Activated CD8-positive, alpha-beta T cell treated with anti-CD3 and anti-CD28 coated beads, Interleukin-2, amount 10 ng/mL, durations not matched to agents 7 days and 5 days (primary cell): ENCODE data around the gene EFNA5. TPM values are rescaled to one million over a fixed set of nuclear protein-coding genes. Genes with fewer than 3 reads are reported as not detected.

ENCODE experiments used
- ATAC-seq: fragments of 150-1000 bp; cut with Tn5 transposase; one replicate; pipeline ENCODE4 v1.10.0; 2021; ENCODE audit warnings: moderate library complexity
- CTCF ChIA-PET: fragments of 350-600 bp; sonication (Branson Sonifier 250); formaldehyde crosslinking; loops from one replicate; lab custom pipeline; 2021; ENCODE audit warnings: antibody characterized with exemption; lab: Charles Lee
- POLR2A ChIA-PET: fragments of 350-600 bp; sonication (Branson Sonifier 250); formaldehyde crosslinking; loops from one replicate; lab custom pipeline; 2021; ENCODE audit warnings: antibody characterized with exemption; lab: Charles Lee
- DNase-seq: peaks from one replicate; pipeline ENCODE4 v3.0.0-alpha.2; 2020
- H3K27ac Mint-ChIP-seq: one replicate; pipeline ENCODE4 v1.8.0; 2021; ENCODE audit warnings: mild to moderate bottlenecking, mixed read lengths
- H3K27me3 Mint-ChIP-seq: one replicate; pipeline ENCODE4 v1.8.0; 2021; ENCODE audit warnings: low read depth, mixed read lengths
- H3K36me3 Mint-ChIP-seq: one replicate; pipeline ENCODE4 v1.8.0; 2021; ENCODE audit warnings: low read depth, mixed read lengths
- H3K4me1 Mint-ChIP-seq: one replicate; pipeline ENCODE4 v1.8.0; 2021; ENCODE audit warnings: low read depth, mixed read lengths
- H3K4me3 Mint-ChIP-seq: one replicate; pipeline ENCODE4 v1.8.0; 2021; ENCODE audit warnings: mild to moderate bottlenecking, mixed read lengths
- H3K9me3 Mint-ChIP-seq: one replicate; pipeline ENCODE4 v1.8.0; 2022; ENCODE audit warnings: mixed read lengths; ENCODE audit not compliant: insufficient read depth
- total RNA-seq, 2 experiments: library from RNA; stranded (reverse); gene quantifications; one replicate each; pipeline ENCODE4 v1.2.3, GENCODE V29; 2021

EFNA5 gene
- total RNA-seq, 2 experiments from 2014 or later, result not detected

GRCh38 chr5:107483231-107484024 is 187.3 kb downstream of the EFNA5 start:
- Mint-ChIP-seq H3K36me3 (peaks cover 6% of the 10 kb centered on the region), H3K4me1 (peaks cover 15% of the 10 kb centered on the region), H3K9me3 (peaks cover 11% of the 10 kb centered on the region), H3K27me3 (no peaks in the 10 kb centered on the region), H3K27ac (no peak overlapping the region), H3K4me3 (no peak overlapping the region)
- DNase-seq (no peak), ATAC-seq (no peak)
- ChIA-PET CTCF (interaction anchor here (1.2 kb wide), 1 partner anchor 89 kb away, joined by 3 read pairs; no protein-coding TSS in a partner anchor), POLR2A (no interaction called here)

GRCh38 chr5:107478068-107478641 is 192.6 kb downstream of the EFNA5 start:
- Mint-ChIP-seq H3K36me3 (no peaks in the 10 kb centered on the region), H3K9me3 (no peaks in the 10 kb centered on the region), H3K27ac (no peak overlapping the region), H3K4me1 (peaks cover 5% of the 10 kb centered on the region), H3K27me3 (no peaks in the 10 kb centered on the region), H3K4me3 (no peak overlapping the region)
- ChIA-PET POLR2A (no interaction called here), CTCF (no interaction called here)
- DNase-seq (no peak), ATAC-seq (no peak)

GRCh38 chr5:107477492-107477891 is 193.2 kb downstream of the EFNA5 start:
- no peaks in the 10 kb centered on the region for H3K36me3 Mint-ChIP-seq
- DNase-seq (no peak), ATAC-seq (no peak)
- H3K27me3 Mint-ChIP-seq, result no peaks in the 10 kb centered on the region
- H3K27ac Mint-ChIP-seq, result no peak overlapping the region
- no peak overlapping the region for H3K4me3 Mint-ChIP-seq
- ChIA-PET POLR2A (no interaction called here), CTCF (no interaction called here)
- H3K9me3 Mint-ChIP-seq, result no peaks in the 10 kb centered on the region
- peaks cover 5% of the 10 kb centered on the region for H3K4me1 Mint-ChIP-seq

- Mint-ChIP-seq H3K36me3 (no peaks in the 10 kb centered on the region), H3K9me3 (no peaks in the 10 kb centered on the region), H3K27ac (peak overlapping the region; percentile 56), H3K27me3 (no peaks in the 10 kb centered on the region), H3K4me3 (no peak overlapping the region), H3K4me1 (peaks cover 5% of the 10 kb centered on the region)
- ATAC-seq, result peak; percentile 84
- CTCF ChIA-PET, result no interaction called here
- POLR2A ChIA-PET, result interaction anchor here (0.6 kb wide), 1 partner anchor 36 kb away, joined by 3 read pairs; no protein-coding TSS in a partner anchor
- peak; percentile 27 for DNase-seq
Measured at GRCh38 chr5:107476783-107477182, 194.0 kb downstream of the EFNA5 start.

GRCh38 chr5:107474716-107475489 is 195.8 kb downstream of the EFNA5 start:
- H3K9me3 Mint-ChIP-seq, result no peaks in the 10 kb centered on the region
- POLR2A ChIA-PET, result no interaction called here
- H3K4me1 Mint-ChIP-seq, result peaks cover 5% of the 10 kb centered on the region
- no peaks in the 10 kb centered on the region for H3K36me3 Mint-ChIP-seq
- H3K4me3 Mint-ChIP-seq, result no peak overlapping the region
- no peaks in the 10 kb centered on the region for H3K27me3 Mint-ChIP-seq
- H3K27ac Mint-ChIP-seq, result no peak overlapping the region
- CTCF ChIA-PET, result no interaction called here
- ATAC-seq (no peak), DNase-seq (no peak)

- no peak overlapping the region for H3K27ac Mint-ChIP-seq
- H3K4me3 Mint-ChIP-seq, result no peak overlapping the region
- POLR2A ChIA-PET, result no interaction called here
Measured at GRCh38 chr5:107474361-107474715, 196.4 kb downstream of the EFNA5 start.

GRCh38 chr5:107472620-107473064 is 198.1 kb downstream of the EFNA5 start:
- H3K9me3 Mint-ChIP-seq, result no peaks in the 10 kb centered on the region
- H3K4me1 Mint-ChIP-seq, result peaks cover 9% of the 10 kb centered on the region
- no peak overlapping the region for H3K4me3 Mint-ChIP-seq
- DNase-seq (no peak), ATAC-seq (no peak)
- CTCF ChIA-PET, result no interaction called here
- H3K36me3 Mint-ChIP-seq, result no peaks in the 10 kb centered on the region
- POLR2A ChIA-PET, result no interaction called here
- no peak overlapping the region for H3K27ac Mint-ChIP-seq
- H3K27me3 Mint-ChIP-seq, result no peaks in the 10 kb centered on the region

More at GRCh38 chr5:107474361-107474715, 196.4 kb downstream of the EFNA5 start:
- CTCF ChIA-PET, result no interaction called here
- Mint-ChIP-seq H3K27me3 (no peaks in the 10 kb centered on the region), H3K36me3 (no peaks in the 10 kb centered on the region), H3K9me3 (no peaks in the 10 kb centered on the region), H3K4me1 (peaks cover 9% of the 10 kb centered on the region)
- ATAC-seq (no peak), DNase-seq (no peak)

- ATAC-seq (no peak), DNase-seq (no peak)
- Mint-ChIP-seq H3K27me3 (no peaks in the 10 kb centered on the region), H3K9me3 (no peaks in the 10 kb centered on the region), H3K27ac (no peak overlapping the region), H3K4me3 (no peak overlapping the region), H3K4me1 (peaks cover 4% of the 10 kb centered on the region), H3K36me3 (no peaks in the 10 kb centered on the region)
- ChIA-PET POLR2A (no interaction called here), CTCF (no interaction called here)
Measured at GRCh38 chr5:107470295-107470582, 200.5 kb downstream of the EFNA5 start.

- no peak overlapping the region for H3K4me3 Mint-ChIP-seq
- ChIA-PET POLR2A (no interaction called here), CTCF (no interaction called here)
- peaks cover 4% of the 10 kb centered on the region for H3K4me1 Mint-ChIP-seq
- DNase-seq, result no peak
- H3K27ac Mint-ChIP-seq, result no peak overlapping the region
- no peaks in the 10 kb centered on the region for H3K27me3 Mint-ChIP-seq
- H3K9me3 Mint-ChIP-seq, result no peaks in the 10 kb centered on the region
- no peaks in the 10 kb centered on the region for H3K36me3 Mint-ChIP-seq
- no peak for ATAC-seq
Measured at GRCh38 chr5:107469485-107470294, 201.0 kb downstream of the EFNA5 start.

- no peaks in the 10 kb centered on the region for H3K9me3 Mint-ChIP-seq
- DNase-seq (no peak), ATAC-seq (no peak)
- H3K4me1 Mint-ChIP-seq, result peaks cover 4% of the 10 kb centered on the region
- no peak overlapping the region for H3K27ac Mint-ChIP-seq
- ChIA-PET POLR2A (no interaction called here), CTCF (no interaction called here)
- H3K27me3 Mint-ChIP-seq, result no peaks in the 10 kb centered on the region
- H3K36me3 Mint-ChIP-seq, result no peaks in the 10 kb centered on the region
- no peak overlapping the region for H3K4me3 Mint-ChIP-seq
Measured at GRCh38 chr5:107469064-107469463, 201.7 kb downstream of the EFNA5 start.

GRCh38 chr5:107468276-107468675 is 202.5 kb downstream of the EFNA5 start:
- no peaks in the 10 kb centered on the region for H3K36me3 Mint-ChIP-seq
- H3K9me3 Mint-ChIP-seq, result no peaks in the 10 kb centered on the region
- H3K27me3 Mint-ChIP-seq, result no peaks in the 10 kb centered on the region
- ChIA-PET CTCF (no interaction called here), POLR2A (no interaction called here)
- ATAC-seq (no peak), DNase-seq (no peak)
- no peak overlapping the region for H3K27ac Mint-ChIP-seq
- peaks cover 4% of the 10 kb centered on the region for H3K4me1 Mint-ChIP-seq
- H3K4me3 Mint-ChIP-seq, result no peak overlapping the region
